Stimulated activated naive B cell treated with anti-CD40 and anti-IgM and Interleukin-4, amounts not matched to agents 10 μg/mL and 1 μg/mL and 100 μg/mL, for 72 hours (primary cell): ENCODE data around the gene LRRC57.

Experiments
- ATAC-seq, 2 donors: fragments of 150-1000 bp; cut with Tn5 transposase; replicated peaks; 2 replicates each; pipeline ENCODE4 v1.10.0; 2021; ENCODE audit warnings: moderate library complexity in 1 of 2
- DNase-seq: peaks from one replicate; pipeline ENCODE4 v3.0.0; 2021
- H3K27ac Mint-ChIP-seq: one replicate; pipeline ENCODE4 v1.8.0; 2022; ENCODE audit warnings: mild to moderate bottlenecking, mixed read lengths
- H3K27me3 Mint-ChIP-seq, 2 donors: one replicate each; pipeline ENCODE4 v1.8.0; 2022; ENCODE audit warnings: mixed read lengths in 2 of 2
- H3K36me3 Mint-ChIP-seq, 2 donors: one replicate each; pipeline ENCODE4 v1.8.0; 2022; ENCODE audit warnings: mixed read lengths in 2 of 2, mild to moderate bottlenecking in 1 of 2
- H3K4me1 Mint-ChIP-seq, 2 donors: one replicate each; pipeline ENCODE4 v1.8.0; 2022; ENCODE audit warnings: mixed read lengths in 2 of 2, mild to moderate bottlenecking in 1 of 2
- H3K4me3 Mint-ChIP-seq, 2 donors: one replicate each; pipeline ENCODE4 v1.8.0; 2022; ENCODE audit warnings: mild to moderate bottlenecking in 2 of 2, mixed read lengths in 2 of 2, moderate library complexity in 1 of 2
- H3K9me3 Mint-ChIP-seq, 2 donors: one replicate each; pipeline ENCODE4 v1.8.0; 2022; ENCODE audit warnings: mixed read lengths in 2 of 2, mild to moderate bottlenecking in 1 of 2

LRRC57 gene

DNA sequence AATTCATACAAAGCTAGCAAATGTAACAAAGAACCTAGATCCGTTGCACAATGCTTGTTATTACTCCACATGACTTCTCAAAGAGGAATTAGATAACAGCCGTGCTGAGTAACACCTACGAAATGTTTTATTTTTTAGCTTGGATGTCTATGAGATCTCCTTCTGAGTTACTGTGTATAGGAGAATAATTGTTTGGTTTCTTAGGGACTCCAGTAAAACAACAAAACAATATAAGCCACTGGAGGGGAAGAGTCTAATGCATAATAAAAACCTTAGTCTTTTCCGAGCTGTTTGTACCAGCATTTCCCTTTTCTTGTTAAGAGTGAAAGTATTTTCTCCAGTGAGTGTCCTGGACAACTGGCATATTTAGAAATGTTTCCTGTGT is 37.6 kb downstream of the LRRC57 start:
- no peak for DNase-seq
- Mint-ChIP-seq H3K27me3 (no peaks in the 10 kb centered on the region), H3K9me3 (no peaks in the 10 kb centered on the region), H3K27ac (no peak overlapping the region), H3K4me1 (peaks cover 17 to 27% of the 10 kb centered on the region in 2 donors), H3K36me3 (peaks cover 28 to 42% of the 10 kb centered on the region in 2 donors), H3K4me3 (peak overlapping the region in 1 of 2 donors; percentile 6)
- no peak for ATAC-seq

- peaks cover 18 to 30% of the 10 kb centered on the region in 2 donors for H3K4me1 Mint-ChIP-seq
- no peaks in the 10 kb centered on the region for H3K9me3 Mint-ChIP-seq
- ATAC-seq (no peak), DNase-seq (no peak)
- peaks cover 24 to 37% of the 10 kb centered on the region in 2 donors for H3K36me3 Mint-ChIP-seq
- H3K27me3 Mint-ChIP-seq = no peaks in the 10 kb centered on the region
- no peak overlapping the region for H3K27ac Mint-ChIP-seq
- H3K4me3 Mint-ChIP-seq = no peak overlapping the region
These were observed 38.2 kb downstream of the LRRC57 start for GRCh38 chr15:42510258-42511006.

GRCh38 chr15:42508263-42508690 is 40.3 kb downstream of the LRRC57 start:
- peaks cover 17 to 24% of the 10 kb centered on the region in 2 donors for H3K36me3 Mint-ChIP-seq
- peaks cover 24 to 45% of the 10 kb centered on the region in 2 donors for H3K4me1 Mint-ChIP-seq
- no peak for DNase-seq
- no peaks in the 10 kb centered on the region for H3K9me3 Mint-ChIP-seq
- ATAC-seq = no peak
- H3K27me3 Mint-ChIP-seq = no peaks in the 10 kb centered on the region
- no peak overlapping the region for H3K4me3 Mint-ChIP-seq
- peak overlapping the region; percentile 42 for H3K27ac Mint-ChIP-seq

GRCh38 chr15:42507514-42507913 is 41.1 kb downstream of the LRRC57 start:
- Mint-ChIP-seq H3K4me1 (peaks cover 24 to 53% of the 10 kb centered on the region in 2 donors), H3K4me3 (no peak overlapping the region), H3K36me3 (peaks cover 14 to 21% of the 10 kb centered on the region in 2 donors), H3K27me3 (no peaks in the 10 kb centered on the region), H3K27ac (no peak overlapping the region), H3K9me3 (no peaks in the 10 kb centered on the region)
- ATAC-seq = no peak
- no peak for DNase-seq

GRCh38 chr15:42504631-42505030 is 44.0 kb downstream of the LRRC57 start:
- ATAC-seq = peak in 1 of 2 donors; percentile 10
- Mint-ChIP-seq H3K27me3 (no peaks in the 10 kb centered on the region), H3K4me1 (peaks cover 19 to 65% of the 10 kb centered on the region in 2 donors), H3K4me3 (no peak overlapping the region), H3K27ac (no peak overlapping the region), H3K9me3 (no peaks in the 10 kb centered on the region), H3K36me3 (peaks cover 6 to 15% of the 10 kb centered on the region in 2 donors)
- DNase-seq = no peak

- DNase-seq (no peak), ATAC-seq (peak; percentile 30 to 37)
- H3K9me3 Mint-ChIP-seq = no peaks in the 10 kb centered on the region
- peak overlapping the region; percentile 25 to 46 for H3K4me3 Mint-ChIP-seq
- H3K27me3 Mint-ChIP-seq = no peaks in the 10 kb centered on the region
- peaks cover 21 to 70% of the 10 kb centered on the region in 2 donors for H3K4me1 Mint-ChIP-seq
- H3K27ac Mint-ChIP-seq = no peak overlapping the region
- H3K36me3 Mint-ChIP-seq = peaks cover 9 to 17% of the 10 kb centered on the region in 2 donors
These were observed 44.8 kb downstream of the LRRC57 start for GRCh38 chr15:42503825-42504224.

DNA sequence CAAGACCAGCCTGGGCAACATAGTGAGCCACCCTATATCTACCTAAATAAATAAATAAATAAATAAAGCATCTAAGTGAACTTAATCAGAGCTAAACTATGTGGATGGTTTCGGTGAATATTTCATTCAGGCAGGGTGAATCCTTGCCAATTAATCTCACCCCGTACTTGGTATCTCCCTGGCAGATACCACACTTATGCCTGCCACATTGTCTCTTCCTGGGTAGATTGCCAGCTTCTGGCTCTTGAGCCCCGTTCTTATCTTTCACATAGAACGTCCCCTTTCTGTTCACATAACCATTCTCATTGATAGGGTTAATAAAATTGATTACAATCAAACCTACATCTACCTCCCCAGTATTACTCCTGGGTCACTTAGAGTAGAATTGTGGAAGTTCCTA is 46.1 kb downstream of the LRRC57 start:
- H3K9me3 Mint-ChIP-seq = no peaks in the 10 kb centered on the region

DNA sequence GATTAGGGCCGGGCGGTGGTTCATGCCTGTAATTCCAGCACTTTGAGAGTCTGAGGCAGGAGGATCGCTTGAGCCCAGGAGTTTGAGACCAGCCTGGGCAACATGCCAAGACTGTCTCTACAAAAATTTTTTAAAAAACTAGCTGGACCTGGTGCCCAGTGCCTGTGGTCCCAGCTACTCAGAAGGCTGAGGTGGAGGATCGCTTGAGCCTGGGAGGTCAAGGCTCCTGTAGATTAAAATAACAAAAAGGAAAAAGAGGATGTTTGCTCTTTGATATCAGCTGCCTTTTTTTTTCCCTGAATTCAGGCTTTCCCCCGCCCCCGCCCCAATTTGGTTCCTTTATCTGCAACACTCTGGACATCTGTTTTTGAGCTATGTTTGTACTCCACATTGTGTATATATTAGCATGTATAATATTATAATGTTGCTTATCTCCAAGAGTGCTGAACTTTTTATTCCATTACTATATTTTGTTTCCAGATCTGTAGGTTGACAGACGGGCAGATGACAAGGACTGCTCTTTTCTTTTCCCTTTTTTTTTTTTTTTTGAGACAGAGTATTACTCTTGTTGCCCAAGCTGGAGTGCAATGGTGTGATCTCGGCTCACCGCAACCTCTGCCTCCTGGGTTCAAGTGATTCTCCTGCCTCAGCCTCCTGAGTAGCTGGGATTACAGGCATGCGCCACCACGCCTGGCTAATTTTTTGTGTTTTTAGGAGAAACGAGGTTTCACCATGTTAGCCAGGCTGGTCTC is 48.6 kb downstream of the LRRC57 start:
- H3K27me3 Mint-ChIP-seq = no peaks in the 10 kb centered on the region
- DNase-seq (no peak), ATAC-seq (no peak)
- peak overlapping the region; percentile 19 to 28 for H3K4me3 Mint-ChIP-seq
- H3K9me3 Mint-ChIP-seq = no peaks in the 10 kb centered on the region
- H3K36me3 Mint-ChIP-seq = peaks cover 14 to 22% of the 10 kb centered on the region in 2 donors
- peak overlapping the region; percentile 85 for H3K27ac Mint-ChIP-seq
- peaks cover 37 to 87% of the 10 kb centered on the region in 2 donors for H3K4me1 Mint-ChIP-seq

More for the DNA sequence above, 46.1 kb downstream of the LRRC57 start:
- Mint-ChIP-seq H3K36me3 (peaks cover 11 to 17% of the 10 kb centered on the region in 2 donors), H3K27me3 (no peaks in the 10 kb centered on the region), H3K4me1 (peaks cover 32 to 73% of the 10 kb centered on the region in 2 donors), H3K4me3 (no peak overlapping the region), H3K27ac (peak overlapping the region; percentile 31)
- ATAC-seq (no peak), DNase-seq (no peak)

- H3K4me1 Mint-ChIP-seq = peaks cover 40 to 93% of the 10 kb centered on the region in 2 donors
- DNase-seq = no peak
- H3K36me3 Mint-ChIP-seq = peaks cover 13 to 22% of the 10 kb centered on the region in 2 donors
- ATAC-seq = no peak
- peak overlapping the region; percentile 51 for H3K27ac Mint-ChIP-seq
- H3K4me3 Mint-ChIP-seq = peak overlapping the region; percentile 43 to 46
- H3K27me3 Mint-ChIP-seq = no peaks in the 10 kb centered on the region
- H3K9me3 Mint-ChIP-seq = no peaks in the 10 kb centered on the region
These were observed 50.2 kb downstream of the LRRC57 start for GRCh38 chr15:42498212-42499068.

DNA sequence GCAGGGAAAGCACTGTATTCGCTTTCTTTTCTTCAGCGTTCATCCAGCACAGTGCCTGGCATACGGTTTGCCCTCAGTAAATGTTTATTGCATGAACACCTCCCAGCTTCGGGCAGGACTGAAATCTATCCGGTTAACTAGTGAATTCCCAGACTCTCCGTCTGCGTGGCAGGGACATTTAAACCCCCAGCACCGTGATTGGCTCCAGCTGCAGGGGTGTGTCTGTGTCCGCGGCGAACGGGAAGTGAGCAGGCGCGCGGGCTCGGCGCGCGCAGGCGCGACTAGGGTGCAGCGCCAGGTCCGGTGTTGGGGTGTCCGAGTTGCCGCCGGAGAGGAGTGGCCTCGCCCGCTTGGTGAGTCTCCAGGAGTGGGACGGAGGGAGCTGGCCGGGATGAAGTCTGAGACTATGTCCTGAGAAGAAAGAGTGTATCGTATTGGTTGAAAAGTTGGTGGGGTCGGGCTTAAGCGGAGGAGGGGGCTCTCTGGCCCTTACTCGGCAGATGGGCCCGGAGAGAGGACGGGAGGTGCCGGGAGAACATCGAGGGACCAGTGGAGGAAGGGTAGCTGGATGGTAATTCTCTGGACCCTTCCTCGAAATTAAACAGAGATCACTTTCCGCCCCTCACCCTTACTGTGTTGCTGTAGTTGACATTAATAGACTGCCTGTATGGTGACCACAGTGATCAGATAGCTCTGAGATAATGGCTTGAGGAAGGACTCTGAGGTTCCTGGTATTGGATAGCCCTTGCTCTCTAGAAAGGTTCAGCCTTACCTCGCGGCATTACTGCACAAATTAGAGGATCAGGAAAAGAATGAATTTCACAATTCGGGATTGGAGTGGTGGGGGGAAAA is 53.0 kb downstream of the LRRC57 start, which contains the start of gene SNAP23:
Gene SNAP23, plus strand, starts transcription at position 274 of the 852 bp plus-strand sequence. CDS start 16,213 bp downstream, outside the sequence.
- DNase-seq (peak; percentile 80), ATAC-seq (peak; percentile 95)
- peak within 1 kb of the TSS; percentile 95 for H3K27ac Mint-ChIP-seq
- H3K36me3 Mint-ChIP-seq = peaks cover 17 to 22% of the 10 kb centered on the region in 2 donors
- peaks cover 43 to 76% of the 10 kb centered on the region in 2 donors for H3K4me1 Mint-ChIP-seq
- no peaks in the 10 kb centered on the region for H3K27me3 Mint-ChIP-seq
- H3K4me3 Mint-ChIP-seq = peak within 1 kb of the TSS; percentile 93 to 96
- no peaks in the 10 kb centered on the region for H3K9me3 Mint-ChIP-seq

DNA sequence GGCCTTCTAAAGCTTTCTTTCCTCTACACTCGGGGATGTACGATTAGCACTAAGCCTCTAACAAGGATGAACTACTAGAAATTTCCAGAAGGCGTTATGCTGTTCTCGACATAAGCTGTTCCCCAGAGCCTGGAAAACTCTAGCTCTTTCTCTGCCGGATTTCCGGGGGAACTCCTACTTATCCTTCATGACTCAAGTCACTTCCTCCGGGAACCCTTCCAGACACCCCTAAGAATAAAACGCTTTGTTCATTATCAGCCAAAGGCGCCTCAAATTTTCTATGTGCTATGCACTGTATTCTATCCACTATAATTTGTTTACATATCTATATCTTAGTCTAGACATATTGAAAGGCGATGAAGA is 53.6 kb downstream of the LRRC57 start:
- Mint-ChIP-seq H3K9me3 (no peaks in the 10 kb centered on the region), H3K4me3 (peak overlapping the region; percentile 93 to 96), H3K27ac (peak overlapping the region; percentile 95), H3K36me3 (peaks cover 17 to 19% of the 10 kb centered on the region in 2 donors), H3K27me3 (no peaks in the 10 kb centered on the region), H3K4me1 (peaks cover 37 to 70% of the 10 kb centered on the region in 2 donors)
- DNase-seq (no peak), ATAC-seq (peak; percentile 17 to 21)

DNA sequence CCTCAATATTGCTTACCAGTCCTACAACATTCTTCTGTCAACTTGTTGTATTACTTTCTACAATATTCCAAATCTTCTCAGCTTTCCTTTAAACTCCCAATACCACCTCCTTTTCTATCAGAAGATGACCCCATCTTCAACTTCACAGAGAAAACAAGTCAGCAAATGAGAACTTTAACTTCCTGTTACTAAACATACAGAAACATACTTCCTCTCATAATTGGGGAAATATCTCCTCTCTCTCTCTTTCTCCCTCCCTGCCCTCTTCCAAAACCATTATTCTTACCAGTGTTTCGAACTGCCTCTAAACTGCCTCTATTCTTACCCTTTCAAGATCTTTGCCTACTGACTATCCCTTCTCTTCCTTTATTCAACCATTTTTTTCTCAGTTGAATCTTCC is 54.9 kb downstream of the LRRC57 start:
- Mint-ChIP-seq H3K9me3 (no peaks in the 10 kb centered on the region), H3K36me3 (peaks cover 13 to 15% of the 10 kb centered on the region in 2 donors), H3K4me1 (peaks cover 33 to 58% of the 10 kb centered on the region in 2 donors), H3K27me3 (no peaks in the 10 kb centered on the region), H3K27ac (peak overlapping the region; percentile 75), H3K4me3 (peak overlapping the region; percentile 27 to 33)
- ATAC-seq = no peak
- DNase-seq = no peak

DNA sequence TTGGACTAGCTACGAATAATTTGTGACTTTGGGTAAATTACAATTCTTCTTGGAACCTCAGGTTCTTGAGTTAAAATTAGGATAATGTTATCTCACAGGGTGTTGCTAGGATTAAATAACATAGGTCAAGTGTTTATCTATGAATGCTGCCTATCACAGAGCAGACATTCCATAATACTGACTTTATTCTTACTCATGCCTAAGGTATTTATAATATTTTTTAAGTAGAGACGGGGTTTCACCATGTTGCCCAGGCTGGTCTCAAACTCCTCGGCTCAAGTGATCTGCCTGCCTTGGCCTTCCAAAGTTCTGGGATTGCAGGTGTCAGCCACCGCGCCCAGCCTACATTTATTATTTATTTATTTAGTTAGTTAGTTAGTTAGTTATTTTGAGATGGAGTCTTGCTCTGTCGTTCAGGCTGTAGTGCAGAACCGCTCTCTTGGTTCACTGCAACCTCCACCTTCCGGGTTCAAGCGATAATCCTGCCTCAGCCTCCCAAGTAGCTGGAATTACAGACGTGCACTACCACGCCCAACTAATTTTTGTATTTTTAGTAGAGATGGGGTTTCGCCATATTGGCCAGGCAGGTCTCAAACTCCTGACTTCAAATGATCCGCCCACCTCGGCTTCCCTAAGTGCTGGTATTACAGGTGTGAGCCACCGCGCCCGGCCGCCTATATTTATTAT is 56.9 kb downstream of the LRRC57 start:
- no peaks in the 10 kb centered on the region for H3K27me3 Mint-ChIP-seq
- peak overlapping the region; percentile 96 to 99 for H3K4me3 Mint-ChIP-seq

More for the DNA sequence above, 56.9 kb downstream of the LRRC57 start:
- Mint-ChIP-seq H3K27ac (peak overlapping the region; percentile 97), H3K36me3 (peaks cover 7 to 13% of the 10 kb centered on the region in 2 donors), H3K4me1 (peaks cover 24 to 52% of the 10 kb centered on the region in 2 donors), H3K9me3 (no peaks in the 10 kb centered on the region)
- no peak for ATAC-seq
- no peak for DNase-seq
